GM23338 (cell line): ENCODE results near the gene DTD2.

Experiments used
- CTCF ChIP-seq, 2 experiments: fragments of 200-600 bp in 1 of 2; sonication (generic) in 1 of 2; conservative IDR thresholded peaks; 2 replicates each; pipeline versions ENCODE4 v1.5.1 to v1.6.1; 2016 to 2017; ENCODE audit warnings: antibody characterized with exemption in 2 of 2, low read depth in 2 of 2, mild to moderate bottlenecking in 2 of 2, moderate library complexity in 1 of 2
- EZH2 ChIP-seq: fragments of 200-600 bp; sonication (generic); IDR thresholded peaks from one replicate; pipeline ENCODE4 v1.8.0; 2017; ENCODE audit warnings: antibody characterized with exemption, mild to moderate bottlenecking, low read depth; ENCODE audit not compliant: unreplicated experiment
- JUNB ChIP-seq: IDR thresholded peaks from one replicate; pipeline ENCODE4 v1.6.1; 2016; ENCODE audit warnings: antibody characterized with exemption; ENCODE audit not compliant: unreplicated experiment
- POLR2AphosphoS5 ChIP-seq: IDR thresholded peaks from 2 replicates; pipeline ENCODE4 v1.6.1; 2016; ENCODE audit warnings: antibody characterized with exemption, low read depth

DNA sequence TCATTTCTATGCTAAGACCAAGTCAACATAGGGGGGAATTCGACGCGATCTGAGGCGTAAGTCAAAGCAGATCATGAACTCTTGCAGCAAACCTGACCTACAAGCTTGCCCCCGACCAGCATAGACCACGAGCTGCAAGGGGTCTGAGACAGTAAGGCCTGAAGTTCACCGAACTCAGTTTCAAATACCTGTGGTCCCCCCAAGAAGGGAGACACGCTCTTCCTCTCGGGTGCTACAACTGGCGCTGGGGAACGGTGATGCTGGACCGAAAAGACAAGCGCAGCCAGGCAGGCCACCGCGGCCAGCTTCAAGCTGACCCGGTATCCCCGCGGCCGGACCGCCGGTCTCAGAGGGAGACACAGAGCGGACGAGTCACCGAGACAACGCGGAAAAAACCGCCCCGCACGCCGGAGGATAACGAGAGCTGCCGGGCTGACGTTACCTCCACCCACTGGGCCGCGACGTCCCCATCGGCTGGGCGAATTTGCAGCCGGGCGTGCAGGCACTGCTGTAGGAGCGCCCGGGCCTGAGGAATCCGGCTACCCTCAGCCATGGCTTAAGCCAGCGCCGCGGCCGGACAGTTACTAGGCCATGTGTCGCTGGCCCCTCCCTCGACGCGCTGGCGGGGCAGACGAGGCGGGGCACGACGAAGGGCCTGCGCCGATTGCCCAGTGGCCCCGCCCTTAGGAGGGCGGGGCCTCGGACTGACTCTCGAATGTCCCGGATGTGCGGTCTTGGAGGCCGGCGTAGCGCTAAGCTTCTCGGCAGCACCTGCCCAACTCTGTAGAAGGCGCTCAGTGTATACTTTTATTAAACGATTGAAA, at the start of gene DTD2:
- TF ChIP-seq CTCF (conservative IDR thresholded peaks at IDR 0.05; ENCODE audit: low read depth in 2 of 2) = no peak
- TF ChIP-seq JUNB = no peak
- TF ChIP-seq POLR2AphosphoS5 = peak; percentile 91
- TF ChIP-seq EZH2 = no peak
